ENCODE results near the gene BOK.

The BOK gene

GRCh38 chr2:241538838-241539615 lies 19.5 kb upstream of the BOK start:
- no peak for DNase-seq (ENCODE audit: low read depth)

GRCh38 chr2:241539616-241540374 lies 18.8 kb upstream of the BOK start:
- no peak for DNase-seq (ENCODE audit: low read depth)

DNA sequence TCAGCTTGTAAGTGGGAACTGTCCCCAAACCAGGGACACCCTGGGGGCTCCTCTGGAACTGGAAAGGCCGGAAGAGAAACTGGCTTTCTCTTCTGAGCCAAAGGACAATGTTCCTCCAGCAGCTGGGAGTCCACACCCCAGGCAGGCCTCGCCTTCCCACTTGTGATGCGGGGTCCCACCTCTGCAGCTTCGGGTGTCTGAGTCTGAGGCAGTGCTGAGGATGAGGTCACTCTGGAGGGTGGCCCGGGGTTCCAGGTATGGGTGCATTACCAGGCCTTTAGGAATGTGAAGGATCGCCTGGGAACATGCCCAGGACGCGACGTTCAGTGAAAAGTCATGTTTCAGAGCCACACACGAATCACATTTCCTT lies 18.2 kb upstream of the BOK start:
- DNase-seq (ENCODE audit: low read depth), result no peak

GRCh38 chr2:241540771-241541561 lies 17.6 kb upstream of the BOK start:
- peak; percentile 27 for DNase-seq (ENCODE audit: low read depth)

- no peak for DNase-seq (ENCODE audit: low read depth)
These were observed 16.8 kb upstream of the BOK start for GRCh38 chr2:241541564-241542277.

DNA sequence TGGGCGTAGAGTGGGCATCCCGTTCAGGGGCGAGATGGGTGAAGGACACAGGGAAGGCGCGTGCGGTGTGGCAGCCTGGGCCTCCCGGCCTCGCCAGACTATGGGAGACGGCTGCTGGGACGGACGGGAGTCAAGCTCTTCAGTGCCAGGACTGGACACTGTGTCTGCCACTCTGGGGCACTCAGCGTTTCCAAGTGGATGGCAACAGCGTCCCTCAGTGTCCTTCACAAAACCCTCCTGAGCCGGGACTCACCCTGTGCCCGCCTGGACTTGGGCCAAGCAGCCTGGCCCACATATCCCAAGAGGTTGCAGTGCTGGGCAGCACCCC lies 16.3 kb upstream of the BOK start:
- no peak for DNase-seq (ENCODE audit: low read depth)

DNA sequence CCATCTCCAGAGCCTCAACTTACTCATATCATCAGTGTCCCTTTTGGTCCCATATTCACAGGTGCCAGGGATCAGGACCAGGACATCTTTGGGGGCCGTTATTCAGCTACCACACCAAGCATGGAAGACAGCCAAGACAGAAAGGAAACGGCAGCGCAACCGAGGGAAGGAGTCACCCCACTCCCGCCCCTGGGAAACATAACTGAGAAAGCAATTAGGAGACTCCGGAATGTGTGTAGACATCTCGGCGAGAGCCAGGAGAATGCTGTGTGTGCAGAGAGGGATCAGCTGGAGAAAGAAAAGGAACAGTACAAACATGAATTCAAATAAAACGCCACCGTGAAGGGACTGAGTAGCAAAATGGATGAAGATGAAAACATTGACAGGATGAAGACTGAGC lies 13.4 kb upstream of the BOK start:
- no peak for DNase-seq (ENCODE audit: low read depth)

DNA sequence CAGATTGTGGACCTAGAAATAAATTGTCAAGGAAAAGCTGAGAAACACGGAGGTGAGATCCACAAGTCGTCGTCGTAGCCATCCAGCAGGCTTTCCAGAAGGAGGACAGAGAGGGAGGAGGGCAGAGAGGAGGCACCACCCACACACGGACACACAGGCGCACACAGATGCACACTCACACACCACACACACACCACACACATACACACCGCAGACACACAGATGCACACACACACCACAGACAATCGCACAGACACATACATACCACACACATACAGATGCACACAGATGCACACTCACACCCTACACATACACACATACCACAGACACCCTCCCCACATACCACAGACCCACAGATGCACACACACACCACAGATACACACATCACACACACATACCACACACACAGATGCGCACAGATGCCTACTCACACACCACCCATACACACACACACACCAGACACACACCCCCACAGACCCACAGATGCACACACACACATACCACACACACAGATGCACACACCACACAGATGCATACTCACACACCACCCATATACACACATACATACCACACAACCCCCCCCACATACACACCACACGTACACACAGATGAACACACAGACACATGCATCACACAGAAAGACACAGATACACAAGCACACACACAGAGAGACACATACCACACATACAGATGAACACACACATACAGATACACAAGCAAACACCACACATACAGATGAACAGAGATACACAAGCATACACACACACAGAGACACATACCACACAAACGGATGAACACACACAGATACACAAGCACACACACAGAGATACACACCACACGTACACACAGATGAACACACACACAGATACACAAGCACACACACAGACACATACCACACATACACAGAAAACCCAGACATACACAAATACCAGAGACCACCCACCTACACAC lies 12.7 kb upstream of the BOK start:
- no peak for DNase-seq (ENCODE audit: low read depth)

- DNase-seq (ENCODE audit: low read depth), result no peak
These were observed 11.6 kb upstream of the BOK start for GRCh38 chr2:241546771-241547498.

DNA sequence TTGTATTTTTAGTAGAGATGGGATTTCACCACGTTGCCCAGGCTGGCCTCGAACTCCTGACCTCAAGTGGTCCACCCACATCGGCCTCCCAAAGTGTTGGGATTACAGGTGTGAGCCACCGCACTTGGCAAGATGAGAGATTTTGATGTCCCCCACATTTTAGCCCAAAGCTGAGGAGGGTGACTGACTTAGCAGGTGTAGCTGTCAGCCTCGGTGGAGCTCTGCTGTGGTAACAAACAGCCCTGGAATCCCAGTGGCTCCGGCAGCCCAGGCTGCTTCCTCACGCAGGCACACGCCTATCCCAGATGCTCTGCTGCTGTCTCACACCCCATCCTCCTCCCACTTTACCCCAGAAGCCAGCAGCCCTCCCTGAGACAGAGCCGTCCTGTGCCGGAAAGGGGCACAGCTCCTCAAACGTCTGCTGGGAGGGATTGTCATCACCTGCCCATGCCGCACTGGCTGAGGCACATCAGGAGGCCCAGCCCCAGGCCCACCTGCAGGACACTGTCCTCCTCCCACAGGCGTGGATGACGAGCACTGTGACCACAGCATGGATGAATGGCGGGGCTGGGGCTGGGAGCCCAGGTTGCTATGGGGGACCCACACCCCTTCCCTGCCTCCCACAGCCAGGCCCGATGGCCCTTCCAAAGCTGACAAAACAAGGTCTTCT lies 10.6 kb upstream of the BOK start:
- no peak for DNase-seq (ENCODE audit: low read depth)

DNA sequence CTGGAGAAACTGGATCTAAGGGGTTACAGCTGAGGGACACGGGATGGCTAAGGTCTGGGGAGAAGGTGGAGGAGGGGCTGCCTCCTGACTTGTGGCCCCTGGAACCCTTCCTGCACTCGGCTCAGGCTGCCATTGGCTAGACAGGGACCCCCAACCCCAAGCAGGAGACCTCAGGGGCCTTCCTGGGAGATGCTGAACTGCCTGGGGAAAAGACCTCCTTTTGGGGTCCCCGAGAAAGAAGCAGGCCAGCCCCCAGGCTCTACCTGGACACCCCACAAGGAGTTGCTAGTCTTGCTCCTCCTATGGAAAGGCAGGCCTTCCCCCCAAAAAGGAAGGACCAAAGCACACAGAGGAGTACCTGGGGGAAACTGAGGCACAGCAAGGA lies 10.1 kb upstream of the BOK start:
- DNase-seq (ENCODE audit: low read depth), result no peak

- no peak for DNase-seq (ENCODE audit: low read depth)
These were observed 7.6 kb upstream of the BOK start for GRCh38 chr2:241550616-241551580.

DNA sequence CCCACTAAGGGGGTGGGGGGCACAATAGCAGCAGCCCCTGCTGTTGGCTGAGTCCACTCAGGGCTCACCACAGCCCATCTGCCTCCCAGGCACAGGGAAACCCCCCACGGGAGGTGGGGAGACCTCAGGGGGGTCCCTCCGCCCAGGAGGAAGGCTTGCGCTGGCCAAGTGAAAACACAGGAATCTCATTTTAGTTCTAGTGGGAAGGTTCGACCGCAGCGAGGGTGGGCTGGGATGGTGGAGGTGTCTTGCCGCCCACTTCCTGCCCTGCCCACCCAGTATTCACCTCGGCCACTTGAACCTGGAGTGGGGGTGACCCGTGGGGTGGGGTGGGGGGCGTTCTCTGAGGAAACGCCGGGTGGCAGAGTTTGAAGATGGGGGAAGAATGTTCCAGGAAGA lies 6.9 kb upstream of the BOK start:
- DNase-seq (ENCODE audit: low read depth), result no peak

DNA sequence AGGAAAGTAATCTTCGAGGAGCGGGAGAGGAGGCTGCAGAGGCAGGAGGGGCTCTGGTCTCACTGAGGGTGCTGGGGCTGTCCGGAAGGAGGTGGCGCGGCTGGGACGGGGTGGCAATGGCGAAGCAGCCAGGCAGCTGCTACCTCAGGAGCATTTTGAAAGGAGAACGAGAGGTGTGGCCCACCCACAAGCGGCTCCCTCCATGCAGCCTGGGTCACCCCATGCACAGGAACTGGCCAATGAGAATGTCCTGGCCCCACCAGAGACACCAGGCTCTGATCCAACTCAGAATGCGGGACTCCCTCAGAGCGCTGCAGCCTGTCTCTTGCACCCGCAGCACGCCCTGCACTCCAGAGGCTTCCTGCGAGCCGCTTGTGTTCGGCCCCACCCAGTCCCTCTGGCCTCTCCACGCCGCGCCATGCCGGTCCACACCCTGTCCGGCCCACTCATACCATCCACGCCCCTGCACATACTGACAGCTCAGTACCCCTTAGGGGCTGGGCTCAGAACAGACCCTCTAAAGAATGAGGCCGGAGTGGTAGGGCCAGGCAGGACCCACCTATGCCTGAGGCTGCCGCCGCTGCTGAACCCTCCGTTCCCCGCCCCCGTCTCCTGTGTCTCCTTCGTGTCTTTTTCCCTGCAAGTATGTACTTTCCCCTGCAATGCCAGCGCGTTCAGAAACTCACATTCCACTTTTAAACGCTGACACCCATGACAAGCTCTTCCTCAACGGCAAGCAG lies 6.4 kb upstream of the BOK start:
- no peak for DNase-seq (ENCODE audit: low read depth)

- DNase-seq (ENCODE audit: low read depth), result no peak
These were observed 5.1 kb upstream of the BOK start for GRCh38 chr2:241553512-241553830.

GRCh38 chr2:241553981-241554380 lies 4.6 kb upstream of the BOK start:
- DNase-seq (ENCODE audit: low read depth), result no peak

DNA sequence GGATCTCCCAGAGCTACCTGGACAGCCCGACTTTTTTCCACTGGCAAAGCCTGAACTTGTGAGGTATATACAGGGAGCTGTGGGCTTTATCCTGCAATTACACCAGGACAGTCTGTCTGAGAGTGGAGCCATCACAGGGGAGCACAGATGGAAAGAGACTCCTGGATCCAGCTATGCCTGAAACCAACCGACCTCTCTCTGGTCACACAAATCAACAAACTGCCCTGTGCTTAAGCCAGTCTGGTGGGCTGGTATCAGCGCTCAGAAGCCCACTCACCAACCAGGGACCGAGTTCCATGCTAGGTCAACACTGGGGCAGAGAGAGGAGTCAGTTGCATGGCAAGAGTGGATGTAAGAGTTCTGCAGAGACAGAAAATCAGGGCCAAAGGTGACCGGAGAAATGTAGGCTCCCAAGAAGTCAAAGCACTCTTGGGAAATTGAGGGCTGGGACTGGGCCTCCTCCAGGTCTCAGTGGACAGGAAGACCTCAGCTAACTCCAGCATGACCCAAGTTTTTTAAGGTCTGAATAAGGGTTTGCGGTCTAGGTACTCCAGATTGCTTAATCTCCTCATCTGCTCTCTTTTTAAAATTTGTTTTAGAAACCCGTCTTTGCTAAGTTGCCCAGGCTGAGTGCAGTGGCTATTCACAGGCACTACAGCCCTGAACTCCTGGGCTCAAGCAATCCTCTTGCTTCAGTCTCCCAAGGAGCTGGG lies 3.8 kb upstream of the BOK start:
- no peak for DNase-seq (ENCODE audit: low read depth)

DNA sequence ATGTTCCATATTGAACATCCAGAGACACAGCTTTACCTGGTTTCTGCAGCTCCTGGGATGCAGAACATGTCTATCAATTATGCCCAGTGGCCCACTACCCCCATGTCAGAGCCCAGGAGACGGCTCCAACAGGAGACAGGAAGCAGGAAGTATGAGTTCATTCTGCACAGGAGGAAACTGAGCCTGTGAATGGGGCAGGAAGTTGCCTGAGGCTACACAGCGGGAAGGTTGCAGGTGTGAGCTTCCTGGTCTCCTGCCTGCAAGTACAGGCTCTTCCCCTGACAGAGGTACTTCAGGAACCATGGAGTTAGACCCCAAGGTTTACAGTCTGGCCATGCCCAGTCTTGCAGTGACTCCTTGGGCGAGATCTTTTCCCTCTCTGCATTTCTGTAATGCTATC lies 2.8 kb upstream of the BOK start:
- no peak for DNase-seq (ENCODE audit: low read depth)
